A673 (cell line): ENCODE measurements around the gene DACT1. TPM values are rescaled to one million over a fixed set of nuclear protein-coding genes. Genes with fewer than 3 reads are reported as not detected.

ENCODE experiments used
- BruUV-seq: library from RNA; stranded (reverse); fragments of 400-500 nt; replicated peaks from 2 replicates; lab custom pipeline; 2021; lab: Mats Ljungman, UMichigan
- CTCF ChIA-PET: fragments of 300-600 bp; sonication (Branson Sonifier 250); formaldehyde crosslinking; loops from one replicate; lab custom pipeline; 2022; ENCODE audit warnings: antibody characterized with exemption; lab: Charles Lee
- POLR2A ChIA-PET: fragments of 300-600 bp; sonication (Branson Sonifier 250); formaldehyde crosslinking; loops from one replicate; lab custom pipeline; 2022; ENCODE audit warnings: antibody characterized with exemption; ENCODE audit not compliant: low non-redundant PET; lab: Charles Lee
- DNase-seq: peaks from one replicate; pipeline ENCODE4 v3.0.0-alpha.2; 2015; ENCODE audit warnings: low spot score
- H3K27ac ChIP-seq: fragments of 200-600 bp; sonication (generic); 2 replicates; pipeline ENCODE4 v1.5.1; 2016; ENCODE audit warnings: mixed run types, low read depth, mild to moderate bottlenecking, mixed read lengths, antibody characterized with exemption, low read length; ENCODE audit not compliant: poor library complexity, severe bottlenecking
- H3K27me3 ChIP-seq: fragments of 200-600 bp; sonication (generic); replicated peaks from 2 replicates; pipeline ENCODE4 v1.6.1; 2017; ENCODE audit warnings: mixed run types, low read depth, mild to moderate bottlenecking, mixed read lengths, antibody characterized with exemption, low read length; ENCODE audit not compliant: insufficient read depth, poor library complexity
- H3K36me3 ChIP-seq: fragments of 200-600 bp; sonication (generic); 2 replicates; pipeline ENCODE4 v1.6.1; 2016; ENCODE audit warnings: mixed run types, mild to moderate bottlenecking, mixed read lengths, antibody characterized with exemption, low read length; ENCODE audit not compliant: insufficient read depth, poor library complexity, severe bottlenecking
- H3K4me1 ChIP-seq: fragments of 200-600 bp; sonication (generic); 2 replicates; pipeline ENCODE4 v1.6.1; 2017; ENCODE audit warnings: mixed run types, mild to moderate bottlenecking, mixed read lengths, antibody characterized with exemption, low read length; ENCODE audit not compliant: insufficient read depth, poor library complexity, severe bottlenecking
- H3K4me3 ChIP-seq: fragments of 200-600 bp; sonication (generic); 2 replicates; pipeline ENCODE4 v1.5.1; 2016; ENCODE audit warnings: low read depth, mixed run types, mild to moderate bottlenecking, mixed read lengths, low read length; ENCODE audit not compliant: poor library complexity, severe bottlenecking
- H3K9me3 ChIP-seq: fragments of 200-600 bp; sonication (generic); 2 replicates; pipeline ENCODE4 v1.6.1; 2016; ENCODE audit warnings: mixed run types, low read depth, mild to moderate bottlenecking, mixed read lengths, antibody characterized with exemption, low read length; ENCODE audit not compliant: poor library complexity, severe bottlenecking
- CTCF ChIP-seq: fragments of 300-800, 200-600 bp; sonication (generic); conservative IDR thresholded peaks from 2 replicates; pipeline ENCODE4 v1.5.1; 2017; ENCODE audit warnings: low read depth, mild to moderate bottlenecking, antibody characterized with exemption, low read length, moderate library complexity, mixed read lengths
- EZH2 ChIP-seq: fragments of 200-600 bp; sonication (generic); IDR thresholded peaks from 2 replicates; pipeline ENCODE4 v1.6.1; 2017; ENCODE audit warnings: borderline replicate concordance, low read depth, mild to moderate bottlenecking, mixed read lengths, antibody characterized with exemption, low read length; ENCODE audit not compliant: poor library complexity, severe bottlenecking
- intact Hi-C: fragments of 100-400 bp; cut with micrococcal nuclease; formaldehyde crosslinking; loops from one replicate; pipeline ENCODE4 v1.10.0; 2022; ENCODE audit not compliant: unreplicated experiment
- total RNA-seq: library from RNA; stranded (reverse); gene quantifications from 2 replicates; pipeline ENCODE4 v1.2.3, GENCODE V29; 2021

The DACT1 gene
- total RNA-seq, 1 experiment from 2014 or later, result 5.1 TPM

- no peaks in the 10 kb centered on the region for H3K4me1 ChIP-seq
- no peak overlapping the region for H3K4me3 ChIP-seq
- H3K27ac ChIP-seq, result no peak overlapping the region
- H3K9me3 ChIP-seq, result no peaks in the 10 kb centered on the region
- ChIA-PET CTCF (no interaction called here), POLR2A (no interaction called here)
- no peaks in the 10 kb centered on the region for H3K36me3 ChIP-seq
- H3K27me3 ChIP-seq, result no peaks in the 10 kb centered on the region
- BruUV-seq, result no TSS peak
- TF ChIP-seq EZH2 (no peak), CTCF (no peak)
- no peak for DNase-seq
- intact Hi-C loops, result no loop called here
Measured at GRCh38 chr14:58650857-58651256, 13.1 kb downstream of the DACT1 start.

GRCh38 chr14:58656671-58657411 lies 19.1 kb downstream of the DACT1 start:
- no TSS peak for BruUV-seq
- CTCF ChIA-PET, result no interaction called here
- no peaks in the 10 kb centered on the region for H3K4me1 ChIP-seq

GRCh38 chr14:58659061-58659460 lies 21.3 kb downstream of the DACT1 start:
- no peaks in the 10 kb centered on the region for H3K27me3 ChIP-seq
- TF ChIP-seq EZH2 (no peak), CTCF (no peak)
- ChIA-PET POLR2A (no interaction called here), CTCF (no interaction called here)
- no peaks in the 10 kb centered on the region for H3K36me3 ChIP-seq
- no peak overlapping the region for H3K27ac ChIP-seq
- no peak overlapping the region for H3K4me3 ChIP-seq
- no peaks in the 10 kb centered on the region for H3K9me3 ChIP-seq
- H3K4me1 ChIP-seq, result no peaks in the 10 kb centered on the region
- no peak for DNase-seq
- BruUV-seq, result no TSS peak
- intact Hi-C loops, result no loop called here

More at GRCh38 chr14:58656671-58657411, 19.1 kb downstream of the DACT1 start:
- DNase-seq, result no peak
- Histone ChIP-seq H3K9me3 (no peaks in the 10 kb centered on the region), H3K36me3 (no peaks in the 10 kb centered on the region), H3K27ac (no peak overlapping the region), H3K27me3 (no peaks in the 10 kb centered on the region), H3K4me3 (no peak overlapping the region)
- intact Hi-C loops, result no loop called here
- POLR2A ChIA-PET, result no interaction called here
- TF ChIP-seq EZH2, result no peak
- no peak for TF ChIP-seq CTCF
